ENCODE results near the gene HBG2. TPM values are rescaled to one million over a fixed set of nuclear protein-coding genes. Genes with fewer than 3 reads are reported as not detected.

HBG2 gene
- total RNA-seq, 1 donor from 2014 or later = not detected

DNA sequence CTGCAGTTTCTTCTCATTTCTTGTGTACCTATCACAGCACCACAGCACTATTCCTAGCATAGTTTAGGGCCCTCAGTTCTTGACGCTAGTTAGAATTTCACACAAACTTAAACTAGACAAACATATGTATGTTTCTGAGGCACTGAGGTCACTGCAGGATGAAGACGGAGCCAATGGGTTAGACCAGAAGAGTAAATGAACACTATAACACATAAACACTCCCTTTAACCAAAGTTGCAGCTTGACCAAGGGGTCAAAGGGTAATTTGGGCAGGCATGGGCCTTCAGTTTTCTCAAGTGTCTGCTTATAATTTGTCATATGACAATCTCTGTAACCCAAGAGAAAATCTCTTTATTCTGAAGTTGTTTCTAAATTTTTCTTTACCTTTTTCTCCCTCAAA, 28.0 kb upstream of the HBG2 start:
- no peaks in the 10 kb centered on the region for H3K36me3 Mint-ChIP-seq (ENCODE audit: unreplicated experiment)
- H3K27ac Mint-ChIP-seq (ENCODE audit: unreplicated experiment) = no peak overlapping the region
- H3K4me1 Mint-ChIP-seq (ENCODE audit: low read depth, unreplicated experiment) = peaks cover 4% of the 10 kb centered on the region
- TF ChIP-seq, protein P1, sequence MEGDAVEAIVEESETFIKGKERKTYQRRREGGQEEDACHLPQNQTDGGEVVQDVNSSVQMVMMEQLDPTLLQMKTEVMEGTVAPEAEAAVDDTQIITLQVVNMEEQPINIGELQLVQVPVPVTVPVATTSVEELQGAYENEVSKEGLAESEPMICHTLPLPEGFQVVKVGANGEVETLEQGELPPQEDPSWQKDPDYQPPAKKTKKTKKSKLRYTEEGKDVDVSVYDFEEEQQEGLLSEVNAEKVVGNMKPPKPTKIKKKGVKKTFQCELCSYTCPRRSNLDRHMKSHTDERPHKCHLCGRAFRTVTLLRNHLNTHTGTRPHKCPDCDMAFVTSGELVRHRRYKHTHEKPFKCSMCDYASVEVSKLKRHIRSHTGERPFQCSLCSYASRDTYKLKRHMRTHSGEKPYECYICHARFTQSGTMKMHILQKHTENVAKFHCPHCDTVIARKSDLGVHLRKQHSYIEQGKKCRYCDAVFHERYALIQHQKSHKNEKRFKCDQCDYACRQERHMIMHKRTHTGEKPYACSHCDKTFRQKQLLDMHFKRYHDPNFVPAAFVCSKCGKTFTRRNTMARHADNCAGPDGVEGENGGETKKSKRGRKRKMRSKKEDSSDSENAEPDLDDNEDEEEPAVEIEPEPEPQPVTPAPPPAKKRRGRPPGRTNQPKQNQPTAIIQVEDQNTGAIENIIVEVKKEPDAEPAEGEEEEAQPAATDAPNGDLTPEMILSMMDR (IDR thresholded peaks at IDR 0.05; ENCODE audit: partially characterized antibody, unreplicated experiment) = no peak
- H3K27me3 Mint-ChIP-seq (ENCODE audit: unreplicated experiment) = no peaks in the 10 kb centered on the region
- no peak for DNase-seq
- no peak overlapping the region for H3K4me3 Mint-ChIP-seq (ENCODE audit: unreplicated experiment)
- peaks cover 4% of the 10 kb centered on the region for H3K9me3 Mint-ChIP-seq (ENCODE audit: unreplicated experiment)

GRCh38 chr11:5281596-5281995, 27.0 kb upstream of the HBG2 start:
- peaks cover 4% of the 10 kb centered on the region for H3K9me3 Mint-ChIP-seq (ENCODE audit: unreplicated experiment)
- H3K27me3 Mint-ChIP-seq (ENCODE audit: unreplicated experiment) = no peaks in the 10 kb centered on the region
- no peak overlapping the region for H3K27ac Mint-ChIP-seq (ENCODE audit: unreplicated experiment)
- H3K4me3 Mint-ChIP-seq (ENCODE audit: unreplicated experiment) = no peak overlapping the region
- peaks cover 4% of the 10 kb centered on the region for H3K4me1 Mint-ChIP-seq (ENCODE audit: low read depth, unreplicated experiment)
- TF ChIP-seq, protein P1 (IDR thresholded peaks at IDR 0.05; ENCODE audit: partially characterized antibody, unreplicated experiment) = no peak
- no peak for DNase-seq
- no peaks in the 10 kb centered on the region for H3K36me3 Mint-ChIP-seq (ENCODE audit: unreplicated experiment)

- Mint-ChIP-seq H3K9me3 (ENCODE audit: unreplicated experiment) (peaks cover 4% of the 10 kb centered on the region), H3K4me3 (ENCODE audit: unreplicated experiment) (no peak overlapping the region), H3K27me3 (ENCODE audit: unreplicated experiment) (no peaks in the 10 kb centered on the region), H3K27ac (ENCODE audit: unreplicated experiment) (peak overlapping the region; percentile 82), H3K36me3 (ENCODE audit: unreplicated experiment) (no peaks in the 10 kb centered on the region), H3K4me1 (ENCODE audit: low read depth, unreplicated experiment) (peaks cover 4% of the 10 kb centered on the region)
- TF ChIP-seq, protein P1 (IDR thresholded peaks at IDR 0.05; ENCODE audit: partially characterized antibody, unreplicated experiment) = no peak
- peak; percentile 69 for DNase-seq
These were observed 26.1 kb upstream of the HBG2 start for GRCh38 chr11:5280582-5281102.

DNA sequence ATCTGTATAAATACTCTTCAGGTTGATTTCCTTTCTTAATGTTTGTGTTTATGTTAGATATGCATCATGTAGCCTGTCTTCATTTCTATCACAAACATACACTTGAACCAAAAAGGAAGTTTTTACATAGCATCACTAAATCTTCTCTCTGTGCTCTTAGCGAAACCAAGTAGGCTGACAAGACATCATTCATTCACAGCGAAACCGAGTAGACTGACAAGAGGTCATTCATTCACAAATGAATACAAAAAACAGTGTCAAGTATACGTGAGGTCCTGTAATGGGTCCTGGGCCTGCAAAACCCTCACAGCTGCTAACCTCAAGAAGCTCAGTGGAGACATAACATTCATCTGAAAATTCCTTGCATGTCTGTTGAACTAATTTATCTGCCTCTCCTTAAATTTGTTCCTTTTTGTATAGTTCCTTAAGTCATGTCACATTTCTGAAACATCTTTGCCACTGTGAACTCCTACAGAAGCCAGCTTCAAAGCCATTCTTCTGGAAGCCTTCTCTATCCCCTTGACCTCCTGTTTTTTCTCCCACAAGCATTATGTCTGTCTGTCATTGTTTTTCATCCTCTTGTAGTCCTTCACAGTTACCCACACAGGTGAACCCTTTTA, 25.0 kb upstream of the HBG2 start:
- H3K27ac Mint-ChIP-seq (ENCODE audit: unreplicated experiment) = peak overlapping the region; percentile 24
- DNase-seq = no peak
- H3K4me3 Mint-ChIP-seq (ENCODE audit: unreplicated experiment) = no peak overlapping the region
- no peaks in the 10 kb centered on the region for H3K36me3 Mint-ChIP-seq (ENCODE audit: unreplicated experiment)
- H3K27me3 Mint-ChIP-seq (ENCODE audit: unreplicated experiment) = no peaks in the 10 kb centered on the region
- H3K4me1 Mint-ChIP-seq (ENCODE audit: low read depth, unreplicated experiment) = peaks cover 6% of the 10 kb centered on the region
- H3K9me3 Mint-ChIP-seq (ENCODE audit: unreplicated experiment) = peaks cover 4% of the 10 kb centered on the region
- TF ChIP-seq, protein P1 (IDR thresholded peaks at IDR 0.05; ENCODE audit: partially characterized antibody, unreplicated experiment) = no peak

- no peaks in the 10 kb centered on the region for H3K36me3 Mint-ChIP-seq (ENCODE audit: unreplicated experiment)
- H3K4me1 Mint-ChIP-seq (ENCODE audit: low read depth, unreplicated experiment) = peaks cover 11% of the 10 kb centered on the region
- DNase-seq = no peak
- TF ChIP-seq, protein P1 (IDR thresholded peaks at IDR 0.05; ENCODE audit: partially characterized antibody, unreplicated experiment) = no peak
- no peaks in the 10 kb centered on the region for H3K27me3 Mint-ChIP-seq (ENCODE audit: unreplicated experiment)
- peaks cover 4% of the 10 kb centered on the region for H3K9me3 Mint-ChIP-seq (ENCODE audit: unreplicated experiment)
- no peak overlapping the region for H3K27ac Mint-ChIP-seq (ENCODE audit: unreplicated experiment)
- H3K4me3 Mint-ChIP-seq (ENCODE audit: unreplicated experiment) = no peak overlapping the region
These were observed 23.3 kb upstream of the HBG2 start for GRCh38 chr11:5277807-5278382.

Measured in glutamatergic neuron (in vitro differentiated cells).